GM19240 (cell line): Measurements from ENCODE around the gene MGAT4A.

Experiments used
- DNase-seq: peaks from one replicate; pipeline ENCODE4 v3.0.0; 2011; ENCODE audit warnings: low spot score; ENCODE audit not compliant: insufficient read length

Gene MGAT4A

GRCh38 chr2:98573426-98573825 is 157.5 kb downstream of the MGAT4A start:
- no peak for DNase-seq

GRCh38 chr2:98572676-98573075 is 158.3 kb downstream of the MGAT4A start:
- no peak for DNase-seq

- DNase-seq = no peak
These were observed 158.7 kb downstream of the MGAT4A start for GRCh38 chr2:98572211-98572610.

GRCh38 chr2:98571796-98572195 is 159.1 kb downstream of the MGAT4A start:
- no peak for DNase-seq

- no peak for DNase-seq
These were observed 159.7 kb downstream of the MGAT4A start for GRCh38 chr2:98571121-98571701.

GRCh38 chr2:98570356-98570755 is 160.6 kb downstream of the MGAT4A start:
- DNase-seq = no peak

- DNase-seq = no peak
These were observed 161.0 kb downstream of the MGAT4A start for GRCh38 chr2:98569915-98570314.

- DNase-seq = peak; percentile 68
These were observed 161.6 kb downstream of the MGAT4A start for GRCh38 chr2:98569197-98569793.
